Upper lobe of left lung (tissue), 6 donors: ENCODE measurements around the gene VPS13D. TPM values are rescaled to one million over a fixed set of nuclear protein-coding genes. Genes with fewer than 3 reads are reported as not detected.

Experiments
- ATAC-seq, 2 donors: fragments of 200-7000 bp; cut with Tn5 transposase; one replicate each; pipeline ENCODE4 v1.9.1; 2022; ENCODE audit warnings: mild to moderate bottlenecking in 2 of 2, moderate library complexity in 2 of 2; ENCODE audit not compliant: low FRiP score in 2 of 2
- DNase-seq, 2 donors: peaks; one replicate each; pipeline ENCODE4 v3.0.0-alpha.2; 2019 to 2020
- H3K27ac ChIP-seq, 4 donors: fragments of 200-600 bp; sonication (generic); one replicate each; pipeline ENCODE4 v1.5.1; 2016 to 2019
- H3K27me3 ChIP-seq, 4 donors: fragments of 200-600 bp; sonication (generic); one replicate each; pipeline ENCODE4 v1.5.1; 2017 to 2019
- H3K36me3 ChIP-seq, 4 donors: fragments of 200-600 bp; sonication (generic); one replicate each; pipeline ENCODE4 v1.5.1; 2016 to 2019
- H3K4me1 ChIP-seq, 4 donors: fragments of 200-600 bp; sonication (generic); one replicate each; pipeline ENCODE4 v1.5.1; 2018 to 2019
- H3K4me3 ChIP-seq, 4 donors: fragments of 200-600 bp; sonication (generic); one replicate each; pipeline ENCODE4 v1.5.1; 2017 to 2019; ENCODE audit warnings: mild to moderate bottlenecking in 2 of 4, moderate library complexity in 1 of 4
- H3K9me3 ChIP-seq, 4 donors: fragments of 200-600 bp; sonication (generic); one replicate each; pipeline ENCODE4 v1.5.1; 2018 to 2019
- EP300 ChIP-seq, 4 donors: sonication (generic); formaldehyde crosslinking; IDR thresholded peaks; one replicate each; pipeline ENCODE4 v1.5.1; 2017; ENCODE audit warnings: antibody characterized with exemption in 4 of 4, control low read depth in 2 of 4
- POLR2A ChIP-seq, 4 donors: fragments of 450-650 bp; IDR thresholded peaks; one replicate each; pipeline ENCODE4 v1.5.1; 2016 to 2017; ENCODE audit warnings: antibody characterized with exemption in 4 of 4, mild to moderate bottlenecking in 2 of 4
- POLR2AphosphoS5 ChIP-seq, 2 donors: sonication (generic); formaldehyde crosslinking; IDR thresholded peaks; one replicate each; pipeline ENCODE4 v1.5.1; 2017; ENCODE audit warnings: antibody characterized with exemption in 2 of 2
- WGBS, 2 donors: methylation state at CpG; one replicate each; pipeline ENCODE4 v1.1.5; 2017 to 2018; 5-methylcytosine and 5-hydroxymethylcytosine counted together
- total RNA-seq, 6 donors: library from RNA; depleted of rRNA in 4 of 6; stranded (reverse); fragments of >200 nt in 4 of 6; gene quantifications; one replicate each; pipeline versions ENCODE4 v1.1.0 to v1.2.1, GENCODE V29; 2016 to 2021
- TF ChIP-seq, protein P1 (sequence below), 6 experiments: fragments of 450-650 bp in 4 of 6; fragments of 200-600 bp in 2 of 6; sonication (generic) in 2 of 6; IDR thresholded peaks; one replicate each; pipeline ENCODE4 v1.5.1; 2016 to 2019; ENCODE audit warnings: antibody characterized with exemption in 6 of 6
- donor health status: DM: no; HTN: no; CAD: no; lungs with moderate emphysema.
- donor health status: DM: no; HTN: yes; CAD: no; lungs with severe emphysema.

The VPS13D gene
- total RNA-seq, 6 donors from 2014 or later: 54.9 to 181 (median 87.9) TPM

DNA sequence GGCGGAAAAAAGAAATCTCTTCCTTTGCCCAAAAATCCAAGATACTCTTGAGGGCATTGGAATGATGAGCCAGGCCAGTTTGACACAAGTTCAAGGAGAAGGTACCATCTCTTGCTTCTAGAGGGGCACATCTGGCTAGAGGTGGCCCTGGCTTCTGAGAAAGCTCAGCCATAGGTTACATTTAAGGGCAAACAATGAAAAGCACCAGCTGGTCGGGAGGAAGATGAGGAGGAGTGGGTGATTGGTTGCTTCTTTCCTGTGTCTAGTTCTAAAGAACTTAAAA is 256.2 kb downstream of the VPS13D start:
- no peaks in the 10 kb centered on the region for H3K27me3 ChIP-seq
- H3K9me3 ChIP-seq: no peaks in the 10 kb centered on the region
- no peak overlapping the region for H3K4me3 ChIP-seq
- DNase-seq: no peak
- peak overlapping the region; percentile 33 to 79 (median 61) for H3K27ac ChIP-seq
- TF ChIP-seq, protein P1, sequence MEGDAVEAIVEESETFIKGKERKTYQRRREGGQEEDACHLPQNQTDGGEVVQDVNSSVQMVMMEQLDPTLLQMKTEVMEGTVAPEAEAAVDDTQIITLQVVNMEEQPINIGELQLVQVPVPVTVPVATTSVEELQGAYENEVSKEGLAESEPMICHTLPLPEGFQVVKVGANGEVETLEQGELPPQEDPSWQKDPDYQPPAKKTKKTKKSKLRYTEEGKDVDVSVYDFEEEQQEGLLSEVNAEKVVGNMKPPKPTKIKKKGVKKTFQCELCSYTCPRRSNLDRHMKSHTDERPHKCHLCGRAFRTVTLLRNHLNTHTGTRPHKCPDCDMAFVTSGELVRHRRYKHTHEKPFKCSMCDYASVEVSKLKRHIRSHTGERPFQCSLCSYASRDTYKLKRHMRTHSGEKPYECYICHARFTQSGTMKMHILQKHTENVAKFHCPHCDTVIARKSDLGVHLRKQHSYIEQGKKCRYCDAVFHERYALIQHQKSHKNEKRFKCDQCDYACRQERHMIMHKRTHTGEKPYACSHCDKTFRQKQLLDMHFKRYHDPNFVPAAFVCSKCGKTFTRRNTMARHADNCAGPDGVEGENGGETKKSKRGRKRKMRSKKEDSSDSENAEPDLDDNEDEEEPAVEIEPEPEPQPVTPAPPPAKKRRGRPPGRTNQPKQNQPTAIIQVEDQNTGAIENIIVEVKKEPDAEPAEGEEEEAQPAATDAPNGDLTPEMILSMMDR (IDR thresholded peaks at IDR 0.05): no peak
- peaks cover 31 to 40% (median 34%) of the 10 kb centered on the region in 4 donors for H3K4me1 ChIP-seq
- peak in 1 of 2 donors; percentile 9 for ATAC-seq
- peaks cover 0 to 5% (median under 1%) of the 10 kb centered on the region in 4 donors for H3K36me3 ChIP-seq
- 64 to 78% methylated on average over 2 of the region's 2 CpGs for WGBS, 2 donors

DNA sequence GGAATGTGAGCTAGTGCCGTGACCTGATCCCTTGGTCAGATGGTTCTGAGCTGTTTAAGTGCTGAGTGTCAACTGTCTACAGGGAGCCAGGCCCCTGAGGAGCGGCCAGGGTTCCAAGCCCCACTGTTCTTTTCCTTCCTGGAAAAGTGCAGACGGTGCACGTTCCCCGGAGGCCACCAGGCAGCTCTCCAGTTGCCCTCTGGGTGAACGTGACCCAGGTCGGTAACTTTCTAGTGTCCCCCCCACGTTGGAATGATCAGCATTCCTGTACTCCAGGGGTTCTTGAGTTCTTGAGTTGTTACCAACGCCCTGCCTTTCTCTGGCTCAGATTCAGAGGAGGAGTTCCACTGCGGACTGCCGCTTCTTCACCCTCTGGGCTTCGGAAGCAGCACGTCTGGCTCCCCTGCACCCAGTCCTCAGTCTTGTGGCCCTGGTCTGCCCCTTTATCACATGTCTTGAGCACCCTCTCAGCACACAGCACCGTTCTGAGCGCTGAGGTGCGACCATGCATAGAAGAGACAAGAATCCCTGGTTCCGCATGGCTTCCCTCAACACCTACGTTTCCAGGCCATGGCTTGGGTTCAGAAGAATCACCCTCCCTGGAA is 256.7 kb downstream of the VPS13D start:
- WGBS, 2 donors: 59 to 74% methylated on average over 15 to 18 of the region's 18 CpGs
- peak; percentile 60 to 91 for ATAC-seq

DNA sequence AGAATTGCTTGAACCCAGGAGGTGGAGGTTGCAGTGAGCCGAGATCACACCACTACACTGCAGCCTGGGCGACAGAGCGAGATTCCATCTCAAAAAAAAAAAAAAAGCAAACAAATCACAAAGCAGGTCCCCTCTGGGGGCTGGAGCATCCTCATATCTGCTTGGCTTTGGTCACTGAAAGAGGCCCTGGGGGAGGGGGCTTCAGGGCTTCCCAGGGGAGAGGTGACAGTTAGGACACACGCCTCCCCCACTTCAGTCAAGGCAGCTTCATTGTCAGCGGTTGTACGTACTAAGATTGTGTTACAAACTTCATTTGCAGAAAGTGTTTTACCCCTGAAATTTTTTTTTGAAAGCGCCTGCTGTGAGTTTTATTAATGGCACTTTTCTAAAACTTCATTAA is 257.7 kb downstream of the VPS13D start:
- WGBS, 2 donors: 94 to 96% methylated on average over 7 of the region's 7 CpGs
- TF ChIP-seq EP300 (IDR thresholded peaks at IDR 0.05) (no peak), POLR2A (IDR thresholded peaks at IDR 0.05) (no peak), POLR2AphosphoS5 (IDR thresholded peaks at IDR 0.05) (no peak)
- TF ChIP-seq, protein P1 (IDR thresholded peaks at IDR 0.05): no peak
- no peaks in the 10 kb centered on the region for H3K9me3 ChIP-seq
- H3K4me3 ChIP-seq: no peak overlapping the region
- H3K4me1 ChIP-seq: peaks cover 21 to 27% (median 22%) of the 10 kb centered on the region in 4 donors
- DNase-seq (no peak), ATAC-seq (no peak)
- no peak overlapping the region for H3K27ac ChIP-seq
- H3K27me3 ChIP-seq: no peaks in the 10 kb centered on the region
- peaks cover 0 to 5% (median 2%) of the 10 kb centered on the region in 4 donors for H3K36me3 ChIP-seq

More for the DNA sequence above, 256.7 kb downstream of the VPS13D start:
- no peak overlapping the region for H3K4me3 ChIP-seq
- peak overlapping the region; percentile 35 to 79 (median 61) for H3K27ac ChIP-seq
- peaks cover 26 to 35% (median 29%) of the 10 kb centered on the region in 4 donors for H3K4me1 ChIP-seq
- H3K9me3 ChIP-seq: no peaks in the 10 kb centered on the region
- peak in 1 of 2 donors; percentile 82 for DNase-seq
- no peaks in the 10 kb centered on the region for H3K27me3 ChIP-seq
- H3K36me3 ChIP-seq: peaks cover 0 to 5% (median 2%) of the 10 kb centered on the region in 4 donors
- peak in 3 of 4 donors; percentile 51 to 92 (median 83) for TF ChIP-seq EP300 (IDR thresholded peaks at IDR 0.05)
- peak; percentile 46 to 73 for TF ChIP-seq POLR2AphosphoS5 (IDR thresholded peaks at IDR 0.05)
- TF ChIP-seq POLR2A (IDR thresholded peaks at IDR 0.05): peak in 1 of 4 donors; percentile 31
- TF ChIP-seq, protein P1 (IDR thresholded peaks at IDR 0.05): peak in 2 of 6 experiments; percentile 13 to 44

DNA sequence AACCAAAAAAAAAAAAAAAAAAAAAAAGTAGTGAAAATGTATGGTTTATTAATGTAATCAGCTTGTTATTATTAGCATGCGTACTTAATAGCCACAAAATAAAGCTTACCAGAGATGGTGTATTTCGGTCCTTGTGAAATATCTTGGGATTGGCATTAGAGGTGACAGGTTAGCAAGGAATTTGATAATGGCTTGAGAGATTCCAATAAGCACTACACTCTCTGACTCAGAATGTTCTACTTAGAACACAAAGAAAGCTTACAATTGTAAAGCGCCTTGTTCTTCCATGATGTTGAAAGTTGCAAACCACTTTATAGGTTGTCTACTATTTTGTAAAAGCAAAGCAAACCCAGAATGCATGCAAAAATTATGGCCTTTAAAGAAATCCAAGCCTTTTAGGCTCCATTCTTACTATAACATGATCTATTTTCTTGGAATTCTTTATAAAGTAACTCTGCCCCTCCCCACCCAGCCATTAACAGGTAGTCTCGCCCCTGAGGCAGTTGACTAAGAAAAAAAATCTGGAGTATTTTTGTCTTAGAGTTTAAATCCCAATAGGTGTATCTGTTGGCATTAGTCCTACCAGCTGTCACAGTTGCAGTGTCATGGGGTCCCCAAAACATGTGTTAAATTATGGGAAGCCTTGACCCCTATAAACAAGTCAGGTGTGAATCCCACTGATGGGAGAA is 259.0 kb downstream of the VPS13D start:
- 90 to 94% methylated on average over 4 of the region's 4 CpGs for WGBS, 2 donors
- H3K4me3 ChIP-seq: no peak overlapping the region
- peaks cover 21 to 27% (median 22%) of the 10 kb centered on the region in 4 donors for H3K4me1 ChIP-seq
- H3K9me3 ChIP-seq: no peaks in the 10 kb centered on the region
- TF ChIP-seq POLR2A (IDR thresholded peaks at IDR 0.05) (no peak), EP300 (IDR thresholded peaks at IDR 0.05) (no peak), POLR2AphosphoS5 (IDR thresholded peaks at IDR 0.05) (no peak)
- TF ChIP-seq, protein P1 (IDR thresholded peaks at IDR 0.05): no peak
- no peak overlapping the region for H3K27ac ChIP-seq
- ATAC-seq (no peak), DNase-seq (no peak)
- peaks cover 0 to 5% (median 2%) of the 10 kb centered on the region in 4 donors for H3K36me3 ChIP-seq
- no peaks in the 10 kb centered on the region for H3K27me3 ChIP-seq
